H9 (cell line): ENCODE measurements around the gene RAX2. TPM values are rescaled to one million over a fixed set of nuclear protein-coding genes. Genes with fewer than 3 reads are reported as not detected.

Experiments
- DNase-seq: peaks from one replicate; pipeline ENCODE4 v3.0.0-alpha.2; 2017
- H2AFZ ChIP-seq: one replicate; pipeline ENCODE4 v1.6.1; 2013; ENCODE audit warnings: mild to moderate bottlenecking, low read length, control low read depth, moderate library complexity
- H2AK5ac ChIP-seq: 2 replicates; pipeline ENCODE4 v1.6.1; 2013; ENCODE audit warnings: low read length, control low read depth, mixed read lengths; ENCODE audit not compliant: insufficient read length
- H2BK120ac ChIP-seq: one replicate; pipeline ENCODE4 v1.6.1; 2013; ENCODE audit warnings: low read depth, mild to moderate bottlenecking, low read length, control low read depth, inconsistent platforms; ENCODE audit not compliant: poor library complexity, severe bottlenecking
- H2BK12ac ChIP-seq: 2 replicates; pipeline ENCODE4 v1.6.1; 2013; ENCODE audit warnings: low read length, control low read depth, mixed read lengths, low read depth; ENCODE audit not compliant: insufficient read length
- H2BK15ac ChIP-seq: 2 replicates; pipeline ENCODE4 v1.6.1; 2013; ENCODE audit warnings: low read depth, low read length, control low read depth
- H2BK20ac ChIP-seq: one replicate; pipeline ENCODE4 v1.6.1; 2013; ENCODE audit warnings: low read depth, mild to moderate bottlenecking, low read length, control low read depth, inconsistent platforms; ENCODE audit not compliant: poor library complexity, severe bottlenecking
- H2BK5ac ChIP-seq: 2 replicates; pipeline ENCODE4 v1.6.1; 2013; ENCODE audit warnings: low read length, control low read depth, mixed read lengths; ENCODE audit not compliant: insufficient read length
- H3K14ac ChIP-seq: 2 replicates; pipeline ENCODE4 v1.6.1; 2013; ENCODE audit warnings: low read length, control low read depth; ENCODE audit not compliant: insufficient read depth
- H3K18ac ChIP-seq: 2 replicates; pipeline ENCODE4 v1.6.1; 2013; ENCODE audit warnings: low read depth, mild to moderate bottlenecking, mixed read lengths, low read length, control low read depth; ENCODE audit not compliant: insufficient read length
- H3K23ac ChIP-seq: 2 replicates; pipeline ENCODE4 v1.6.1; 2013; ENCODE audit warnings: low read length, control low read depth, mixed read lengths, low read depth; ENCODE audit not compliant: insufficient read length
- H3K23me2 ChIP-seq: 2 replicates; pipeline ENCODE4 v1.6.1; 2013; ENCODE audit warnings: low read depth, mild to moderate bottlenecking, mixed read lengths, low read length, control low read depth; ENCODE audit not compliant: insufficient read length, poor library complexity, severe bottlenecking
- H3K27ac ChIP-seq: 2 replicates; pipeline ENCODE4 v1.5.1; 2013; ENCODE audit warnings: low read length, control low read depth, mixed read lengths, low read depth; ENCODE audit not compliant: insufficient read length
- H3K27me3 ChIP-seq: 2 replicates; pipeline ENCODE4 v1.6.1; 2013; ENCODE audit warnings: low read length, control low read depth, inconsistent platforms; ENCODE audit not compliant: insufficient read depth
- H3K4ac ChIP-seq: 2 replicates; pipeline ENCODE4 v1.6.1; 2013; ENCODE audit warnings: low read depth, mild to moderate bottlenecking, control low read depth, inconsistent platforms, low read length, moderate library complexity
- H3K4me1 ChIP-seq: 2 replicates; pipeline ENCODE4 v1.6.1; 2013; ENCODE audit warnings: low read length, control low read depth, inconsistent platforms; ENCODE audit not compliant: insufficient read depth
- H3K4me2 ChIP-seq: 2 replicates; pipeline ENCODE4 v1.6.1; 2013; ENCODE audit warnings: low read length, control low read depth, mixed read lengths; ENCODE audit not compliant: insufficient read length, insufficient read depth
- H3K56ac ChIP-seq: 2 replicates; pipeline ENCODE4 v1.6.1; 2013; ENCODE audit warnings: low read depth, mild to moderate bottlenecking, mixed read lengths, low read length, control low read depth; ENCODE audit not compliant: insufficient read length
- H3K79me1 ChIP-seq: 2 replicates; pipeline ENCODE4 v1.6.1; 2013; ENCODE audit warnings: low read depth, mild to moderate bottlenecking, moderate library complexity, low read length, control low read depth, inconsistent platforms; ENCODE audit not compliant: insufficient read depth, poor library complexity, severe bottlenecking
- H3K79me2 ChIP-seq: 2 replicates; pipeline ENCODE4 v1.6.1; 2013; ENCODE audit warnings: low read length, control low read depth, inconsistent platforms; ENCODE audit not compliant: insufficient read depth
- H3K9ac ChIP-seq: 2 replicates; pipeline ENCODE4 v1.6.1; 2013; ENCODE audit warnings: low read length, control low read depth, mixed read lengths; ENCODE audit not compliant: insufficient read length; ENCODE audit errors: extremely low read depth
- H3K9me3 ChIP-seq: one replicate; pipeline ENCODE4 v1.6.1; 2013; ENCODE audit warnings: low read depth, low read length, inconsistent platforms; ENCODE audit not compliant: control insufficient read depth
- H3T11ph ChIP-seq: one replicate; pipeline ENCODE4 v1.6.1; 2013; ENCODE audit warnings: mild to moderate bottlenecking, low read length, control low read depth, inconsistent platforms
- H4K20me1 ChIP-seq: one replicate; pipeline ENCODE4 v1.6.1; 2013; ENCODE audit not compliant: control insufficient read depth, insufficient read length, insufficient read depth
- H4K5ac ChIP-seq: 2 replicates; pipeline ENCODE4 v1.6.1; 2013; ENCODE audit warnings: low read depth, mild to moderate bottlenecking, mixed read lengths, low read length, control low read depth; ENCODE audit not compliant: insufficient read length
- H4K8ac ChIP-seq: replicated peaks from 2 replicates; pipeline ENCODE4 v1.6.1; 2013; ENCODE audit warnings: low read length, control low read depth, mixed read lengths, low read depth; ENCODE audit not compliant: insufficient read length
- H4K91ac ChIP-seq: 2 replicates; pipeline ENCODE4 v1.6.1; 2013; ENCODE audit warnings: low read depth, mild to moderate bottlenecking, moderate library complexity, mixed read lengths, low read length, control low read depth; ENCODE audit not compliant: insufficient read length
- H3K27ac Mint-ChIP-seq, 3 experiments: 2 replicates in 2 of 3; 3 replicates in 1 of 3; pipeline ENCODE4 v1.8.0; 2020 to 2021; ENCODE audit warnings: mixed read lengths in 3 of 3, mild to moderate bottlenecking in 1 of 3, moderate library complexity in 1 of 3
- H3K27me3 Mint-ChIP-seq: 2 replicates; pipeline ENCODE4 v1.8.0; 2021; ENCODE audit warnings: low read depth, mild to moderate bottlenecking, moderate library complexity, mixed read lengths
- H3K36me3 Mint-ChIP-seq, 3 experiments: 2 replicates in 2 of 3; 3 replicates in 1 of 3; pipeline ENCODE4 v1.8.0; 2020 to 2021; ENCODE audit warnings: low read depth in 3 of 3, mixed read lengths in 3 of 3; ENCODE audit not compliant: insufficient read depth in 1 of 3
- H3K4me1 Mint-ChIP-seq, 2 experiments: 2 replicates each; pipeline ENCODE4 v1.8.0; 2020; ENCODE audit warnings: mixed read lengths in 2 of 2
- H3K4me3 Mint-ChIP-seq, 2 experiments: 2 replicates in 1 of 2; 3 replicates in 1 of 2; pipeline ENCODE4 v1.8.0; 2020 to 2021; ENCODE audit warnings: mild to moderate bottlenecking in 2 of 2, mixed read lengths in 2 of 2, moderate library complexity in 1 of 2
- H3K9me3 Mint-ChIP-seq, 2 experiments: 2 replicates in 1 of 2; 3 replicates in 1 of 2; pipeline ENCODE4 v1.8.0; 2020; ENCODE audit warnings: mild to moderate bottlenecking in 2 of 2, mixed read lengths in 2 of 2, moderate library complexity in 1 of 2
- CTCF ChIP-seq: fragments of 200-600 bp; sonication (generic); conservative IDR thresholded peaks from 3 replicates; pipeline ENCODE4 v1.8.0; 2021; ENCODE audit warnings: antibody characterized with exemption, mild to moderate bottlenecking
- WGBS: extraction: QIAGEN DNeasy Blood & Tissue Kit; methylation state at CpG from one replicate; pipeline ENCODE4 v1.1.7; 2013; ENCODE audit warnings: missing lambda C conversion rate, low lambda C conversion rate, mixed read lengths; ENCODE audit not compliant: insufficient read length; ENCODE audit errors: extremely low coverage; 5-methylcytosine and 5-hydroxymethylcytosine counted together
- total RNA-seq: library from RNA; stranded (reverse); gene quantifications from 2 replicates; pipeline ENCODE4 v1.2.1, GENCODE V29; 2021

The RAX2 gene
- total RNA-seq, 1 experiment from 2014 or later: not detected

- H3K23me2 ChIP-seq: no peaks in the 10 kb centered on the region
- no peak overlapping the region for H3K4ac ChIP-seq
- H3K4me2 ChIP-seq: no peak overlapping the region
- no peak overlapping the region for H4K8ac ChIP-seq
- no peak overlapping the region for H3K9ac ChIP-seq
- peaks cover 6 to 15% (median 12%) of the 10 kb centered on the region in 3 experiments; a peak in 6 of 7 replicates for H3K36me3 Mint-ChIP-seq
- H2BK20ac ChIP-seq: no peak overlapping the region
- no peak overlapping the region for H3K27ac Mint-ChIP-seq
- H3K9me3 ChIP-seq: no peaks in the 10 kb centered on the region
- H2BK12ac ChIP-seq: no peak overlapping the region
- H3K9me3 Mint-ChIP-seq: no peaks in the 10 kb centered on the region
- TF ChIP-seq CTCF: no peak
- no peaks in the 10 kb centered on the region for H3K4me1 ChIP-seq
- no peak overlapping the region for H2BK15ac ChIP-seq
- H2AK5ac ChIP-seq: no peak overlapping the region
- no peak overlapping the region for H3K23ac ChIP-seq
- H3K27me3 ChIP-seq: no peaks in the 10 kb centered on the region
- H3K79me1 ChIP-seq: no peaks in the 10 kb centered on the region
- peaks cover 7 to 16% of the 10 kb centered on the region in 2 experiments for H3K4me1 Mint-ChIP-seq
- H3T11ph ChIP-seq: no peak overlapping the region
- H3K4me3 Mint-ChIP-seq: no peak overlapping the region
- no peak overlapping the region for H4K91ac ChIP-seq
- H3K27me3 Mint-ChIP-seq: no peaks in the 10 kb centered on the region
- no peak overlapping the region for H2BK5ac ChIP-seq
- no peak overlapping the region for H3K14ac ChIP-seq
- no peak overlapping the region for H3K27ac ChIP-seq
- H3K56ac ChIP-seq: no peak overlapping the region
- no peaks in the 10 kb centered on the region for H3K79me2 ChIP-seq
- DNase-seq: no peak
- H4K20me1 ChIP-seq: no peaks in the 10 kb centered on the region
- no CpG with 5 or more reads among the region's 17 CpGs for WGBS
- no peak overlapping the region for H2BK120ac ChIP-seq
- no peak overlapping the region for H4K5ac ChIP-seq
- no peak overlapping the region for H3K18ac ChIP-seq
- no peak overlapping the region for H2AFZ ChIP-seq
These were observed 2.5 kb downstream of the RAX2 start for GRCh38 chr19:3769494-3769893.
